MM.1S (cell line): ENCODE results near the gene C22orf23.

Source experiments
- CTCF ChIP-seq: fragments of 300-600 bp; sonication (generic); IDR thresholded peaks from 2 replicates; pipeline ENCODE4 v1.5.1; 2016; ENCODE audit warnings: antibody characterized with exemption, low read length, mixed read lengths
- EZH2 ChIP-seq: fragments of 300-600 bp; sonication (generic); optimal IDR thresholded peaks from 2 replicates; pipeline ENCODE3; 2017; ENCODE audit warnings: low read depth, mild to moderate bottlenecking, antibody characterized with exemption, low read length, mixed read lengths

GRCh38 chr22:37942133-37942532 lies 11.3 kb downstream of the C22orf23 start:
- TF ChIP-seq CTCF (no peak), EZH2 (no peak)
